Measurements from ENCODE around the gene OGFR.

- TF ChIP-seq POLR2A (IDR thresholded peaks at IDR 0.05) (no peak), POLR2AphosphoS5 (IDR thresholded peaks at IDR 0.05) (no peak)
- TF ChIP-seq, protein P1, sequence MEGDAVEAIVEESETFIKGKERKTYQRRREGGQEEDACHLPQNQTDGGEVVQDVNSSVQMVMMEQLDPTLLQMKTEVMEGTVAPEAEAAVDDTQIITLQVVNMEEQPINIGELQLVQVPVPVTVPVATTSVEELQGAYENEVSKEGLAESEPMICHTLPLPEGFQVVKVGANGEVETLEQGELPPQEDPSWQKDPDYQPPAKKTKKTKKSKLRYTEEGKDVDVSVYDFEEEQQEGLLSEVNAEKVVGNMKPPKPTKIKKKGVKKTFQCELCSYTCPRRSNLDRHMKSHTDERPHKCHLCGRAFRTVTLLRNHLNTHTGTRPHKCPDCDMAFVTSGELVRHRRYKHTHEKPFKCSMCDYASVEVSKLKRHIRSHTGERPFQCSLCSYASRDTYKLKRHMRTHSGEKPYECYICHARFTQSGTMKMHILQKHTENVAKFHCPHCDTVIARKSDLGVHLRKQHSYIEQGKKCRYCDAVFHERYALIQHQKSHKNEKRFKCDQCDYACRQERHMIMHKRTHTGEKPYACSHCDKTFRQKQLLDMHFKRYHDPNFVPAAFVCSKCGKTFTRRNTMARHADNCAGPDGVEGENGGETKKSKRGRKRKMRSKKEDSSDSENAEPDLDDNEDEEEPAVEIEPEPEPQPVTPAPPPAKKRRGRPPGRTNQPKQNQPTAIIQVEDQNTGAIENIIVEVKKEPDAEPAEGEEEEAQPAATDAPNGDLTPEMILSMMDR (IDR thresholded peaks at IDR 0.05), result no peak
Measured at GRCh38 chr20:62754991-62755356, 49.7 kb upstream of the OGFR start.

Data from prostate gland (tissue), 2 donors.